HL-60/S4 (cell line): ENCODE results near the gene FGD5.

ENCODE experiments used
- in situ Hi-C: fragments of 300-500 bp; cut with MboI; formaldehyde crosslinking; loops from 2 replicates; pipeline ENCODE4 v1.14.3; 2022; ENCODE audit warnings: low sequenced_read_pairs

The FGD5 gene

DNA sequence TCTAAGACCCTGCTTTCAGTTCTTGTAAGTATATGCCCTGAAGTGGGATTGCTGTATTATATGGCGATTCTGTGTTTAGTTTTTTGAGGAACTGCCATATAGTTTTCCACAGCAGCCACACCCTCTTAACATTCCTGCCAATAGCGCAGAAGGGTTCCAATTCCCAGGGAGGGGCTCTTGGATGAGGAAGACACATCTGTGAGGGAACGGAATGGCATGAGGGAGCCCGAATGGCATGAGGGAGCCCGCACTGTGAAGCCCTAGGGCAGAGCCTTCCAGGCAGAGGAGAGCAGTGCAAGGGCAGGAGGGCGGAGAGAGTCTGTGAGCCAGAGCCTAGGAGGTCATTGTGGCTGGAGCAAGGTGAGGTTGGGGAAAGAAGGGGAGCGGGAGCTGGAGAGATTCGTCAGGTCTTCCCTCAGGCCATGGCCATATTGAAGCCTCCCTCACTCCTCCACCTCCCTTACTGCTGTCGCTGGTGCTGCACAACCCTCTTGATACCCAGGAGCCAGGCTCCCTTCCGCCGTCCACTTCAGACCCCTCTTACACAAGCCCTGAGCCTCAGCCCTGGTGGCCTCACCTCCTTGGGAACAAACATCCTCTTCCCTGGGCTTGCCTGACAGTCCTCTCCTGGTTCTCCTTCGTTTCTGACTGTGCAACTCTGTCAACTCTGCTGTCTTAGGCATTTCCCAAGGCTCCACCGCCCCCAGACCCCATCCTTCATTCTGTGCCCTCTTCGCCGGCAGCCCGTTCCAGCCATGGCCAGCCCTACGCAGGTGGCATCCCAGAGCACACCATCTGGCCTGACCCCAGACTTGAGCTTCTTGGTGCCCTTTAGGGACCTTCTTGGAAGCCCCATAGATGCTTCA lies 51.4 kb downstream of the FGD5 start:
- in situ Hi-C loops = no loop called here

DNA sequence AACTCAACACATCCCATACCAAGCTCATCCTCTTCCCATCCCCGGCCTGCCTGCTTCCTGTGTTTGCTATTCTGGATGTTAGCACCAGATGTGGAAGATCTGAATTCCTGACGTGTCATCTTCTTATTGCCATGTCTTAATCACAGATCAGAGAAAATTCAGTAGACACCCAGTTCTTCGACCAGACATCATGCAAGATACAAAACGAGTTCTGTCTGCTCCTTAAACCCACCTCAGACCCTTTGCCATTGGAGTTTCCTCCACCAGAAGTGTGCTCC lies 52.0 kb downstream of the FGD5 start:
- in situ Hi-C loops = no loop called here

DNA sequence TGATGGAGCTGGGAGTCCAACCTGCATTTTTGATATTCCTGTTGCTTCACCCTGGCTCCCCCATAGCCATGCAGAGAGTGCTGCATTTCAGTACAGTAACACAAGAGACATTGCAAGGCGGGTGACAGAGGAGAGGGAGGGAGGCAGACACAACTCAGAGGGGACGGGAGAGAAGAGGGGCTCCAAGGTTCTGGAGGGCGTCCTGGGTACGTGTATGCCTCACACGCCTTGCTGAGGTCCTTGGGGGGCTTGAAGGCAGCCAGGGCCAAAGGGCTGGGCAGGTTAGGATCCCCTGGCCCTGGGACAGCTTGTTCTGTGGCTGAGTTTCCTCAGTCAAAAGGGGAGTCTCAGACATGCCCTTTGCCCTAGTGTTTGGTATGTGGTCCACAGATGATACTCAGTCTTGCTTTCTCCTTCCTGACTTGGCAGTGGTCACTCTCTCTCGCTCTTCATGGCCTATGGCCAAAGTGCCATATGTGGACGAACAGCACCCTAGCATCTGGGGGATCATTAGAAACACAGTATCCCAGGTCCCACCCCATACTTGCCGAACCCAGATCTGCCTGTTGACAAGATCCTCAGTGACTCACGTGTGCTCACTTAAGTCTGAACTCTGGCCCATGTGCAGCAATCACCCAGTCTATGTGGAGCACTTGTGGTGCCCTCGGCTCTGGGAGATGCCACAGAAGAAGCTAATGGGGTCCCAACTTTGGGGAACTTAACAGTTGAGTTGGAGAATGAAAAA lies 52.9 kb downstream of the FGD5 start:
- in situ Hi-C loops = no loop called here

DNA sequence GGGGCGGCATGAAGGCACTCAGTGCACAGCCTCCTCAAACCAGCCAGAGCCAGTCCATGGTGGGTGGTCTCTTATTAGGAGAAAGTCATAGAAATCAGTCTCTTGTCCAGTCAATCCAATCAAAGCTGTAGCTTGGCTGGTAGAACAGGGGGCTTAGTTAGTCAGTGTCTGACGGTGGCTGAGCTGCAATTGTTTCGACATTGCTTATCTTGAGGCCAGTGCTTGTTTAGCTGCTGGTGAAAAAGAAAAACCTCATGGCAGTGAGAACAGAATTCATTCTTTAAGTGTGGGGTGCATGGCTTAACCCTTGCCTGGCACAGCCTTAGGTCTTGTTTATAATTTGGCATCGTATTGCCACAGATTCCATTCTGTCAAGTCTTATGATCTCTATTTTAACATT lies 53.9 kb downstream of the FGD5 start:
- in situ Hi-C loops = no loop called here

DNA sequence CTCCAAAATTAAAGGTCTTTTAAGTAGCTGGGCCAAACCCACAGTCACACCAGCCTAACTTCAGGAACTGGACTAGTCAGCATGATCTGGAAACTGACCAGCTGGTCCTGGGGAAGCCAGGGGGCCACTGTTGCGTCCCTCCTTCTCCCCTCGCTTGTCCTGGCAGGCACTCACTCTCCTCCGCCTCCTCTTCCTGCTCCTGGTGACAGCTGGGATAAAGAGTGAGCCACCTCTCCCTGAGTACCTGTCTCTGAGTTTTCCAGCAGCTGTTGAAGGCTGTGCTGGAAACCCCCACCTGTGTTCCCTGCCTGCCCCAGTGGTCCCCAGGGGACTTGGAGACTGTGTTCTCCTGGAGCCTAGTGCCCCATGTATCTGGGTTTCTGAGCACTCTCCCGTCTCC lies 56.0 kb downstream of the FGD5 start:
- in situ Hi-C loops = no loop called here

DNA sequence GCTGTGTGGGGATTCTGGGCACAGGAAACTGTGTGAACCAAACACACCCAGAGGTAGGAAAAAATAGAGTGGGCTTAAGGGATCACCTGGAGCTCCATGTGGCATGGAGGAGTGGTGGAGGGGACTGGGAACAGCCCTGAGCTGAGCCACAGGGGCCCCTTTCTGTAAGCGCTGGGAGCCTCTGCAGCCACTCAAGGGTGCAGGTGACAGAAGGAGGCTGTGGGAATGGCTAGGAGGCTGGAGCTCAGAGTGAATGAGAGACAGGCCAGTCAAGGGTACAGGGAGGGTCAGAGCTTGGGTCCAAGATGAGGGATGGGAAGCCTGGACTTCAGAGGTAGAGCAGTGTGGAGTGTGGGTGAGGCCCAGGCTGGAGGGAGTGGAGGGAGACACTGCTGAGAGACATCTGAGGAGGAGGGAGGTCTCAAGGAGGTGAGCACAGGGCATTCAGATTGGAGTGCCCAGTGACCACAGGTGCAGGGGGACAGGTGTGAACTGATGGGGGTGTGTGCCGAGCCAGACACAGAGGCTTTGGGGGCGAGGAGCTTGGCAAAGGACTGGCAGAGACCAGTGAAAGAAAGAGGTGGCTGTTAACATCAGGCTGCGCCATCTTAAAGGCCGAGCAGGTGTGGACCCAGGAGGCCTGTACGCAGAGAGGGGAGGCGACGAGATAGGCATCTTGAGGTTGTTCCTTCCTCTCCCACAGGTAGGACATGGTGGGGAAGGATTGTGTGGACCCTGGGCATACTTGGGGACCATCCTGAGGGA lies 56.8 kb downstream of the FGD5 start:
- in situ Hi-C loops = no loop called here

DNA sequence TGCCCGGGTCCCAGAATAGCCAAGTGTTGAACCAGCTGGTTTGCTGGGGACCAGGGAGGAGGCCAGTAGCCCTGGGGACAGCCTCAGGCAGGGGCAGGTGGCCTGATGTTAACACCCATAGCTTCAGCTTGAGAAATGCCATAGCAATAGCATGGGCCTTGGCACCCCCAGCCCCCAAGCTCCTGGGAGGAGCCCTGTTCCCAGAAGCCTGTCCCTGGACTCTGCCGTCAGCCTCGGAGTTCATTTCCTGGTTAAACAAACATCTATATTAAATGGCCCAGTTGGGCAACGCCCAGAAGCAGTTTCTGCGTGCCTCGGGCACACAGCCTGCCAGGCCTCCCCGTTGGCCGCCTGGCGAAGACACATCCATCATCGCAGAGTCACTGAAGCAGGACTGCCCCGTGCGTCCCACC lies 58.2 kb downstream of the FGD5 start:
- in situ Hi-C loops = no loop called here

DNA sequence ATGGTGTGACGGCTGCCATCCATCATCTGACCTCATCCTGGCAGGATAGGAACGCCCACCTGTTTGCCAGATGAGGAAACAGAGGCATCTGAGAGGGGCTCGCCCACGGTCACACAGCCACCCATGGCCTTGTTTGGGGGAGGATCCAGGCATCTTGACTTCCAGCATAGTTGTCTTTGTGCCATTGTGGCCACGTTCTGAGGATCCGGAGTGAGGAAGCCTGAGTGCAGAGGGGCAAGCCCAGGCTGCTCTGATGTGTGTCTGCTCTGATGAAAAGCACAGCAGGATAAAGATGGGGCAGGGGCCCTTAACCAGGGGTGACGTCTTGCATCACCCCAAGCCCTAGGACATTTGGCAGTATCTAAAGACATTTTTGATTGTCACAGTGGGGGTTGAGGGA lies 58.7 kb downstream of the FGD5 start:
- in situ Hi-C loops = no loop called here

DNA sequence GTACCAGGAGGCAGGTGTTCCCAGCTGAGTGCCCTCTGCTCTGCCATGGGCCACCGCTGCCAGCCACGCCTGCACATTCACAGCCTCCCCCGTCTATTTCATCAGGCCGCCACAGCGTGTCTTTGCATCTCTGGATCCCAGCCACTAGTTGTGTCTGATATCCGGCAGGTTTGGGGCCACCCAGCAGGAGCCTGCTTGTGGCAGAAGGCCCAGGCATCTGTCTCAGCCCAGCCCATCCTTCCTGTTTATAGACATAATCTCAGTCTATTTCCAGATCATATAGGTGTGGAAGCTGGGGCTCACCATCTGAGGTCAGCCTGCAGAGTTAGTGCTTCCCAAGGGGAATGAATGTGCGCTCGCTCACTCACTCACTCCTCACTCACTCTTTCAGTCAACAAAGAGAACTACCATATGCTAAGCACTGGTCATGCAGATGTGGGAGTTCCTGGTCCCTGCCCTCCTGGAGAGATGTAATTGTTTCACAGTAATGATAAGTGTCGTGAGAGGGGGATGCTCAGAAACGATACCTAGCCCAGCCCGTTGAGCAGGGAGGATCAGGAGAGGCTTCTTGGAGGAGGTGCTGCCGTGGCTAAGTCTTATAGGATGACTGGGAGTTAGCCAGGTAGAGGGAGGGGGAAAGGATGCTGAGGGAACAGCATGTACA lies 60.6 kb downstream of the FGD5 start:
- in situ Hi-C loops = no loop called here

DNA sequence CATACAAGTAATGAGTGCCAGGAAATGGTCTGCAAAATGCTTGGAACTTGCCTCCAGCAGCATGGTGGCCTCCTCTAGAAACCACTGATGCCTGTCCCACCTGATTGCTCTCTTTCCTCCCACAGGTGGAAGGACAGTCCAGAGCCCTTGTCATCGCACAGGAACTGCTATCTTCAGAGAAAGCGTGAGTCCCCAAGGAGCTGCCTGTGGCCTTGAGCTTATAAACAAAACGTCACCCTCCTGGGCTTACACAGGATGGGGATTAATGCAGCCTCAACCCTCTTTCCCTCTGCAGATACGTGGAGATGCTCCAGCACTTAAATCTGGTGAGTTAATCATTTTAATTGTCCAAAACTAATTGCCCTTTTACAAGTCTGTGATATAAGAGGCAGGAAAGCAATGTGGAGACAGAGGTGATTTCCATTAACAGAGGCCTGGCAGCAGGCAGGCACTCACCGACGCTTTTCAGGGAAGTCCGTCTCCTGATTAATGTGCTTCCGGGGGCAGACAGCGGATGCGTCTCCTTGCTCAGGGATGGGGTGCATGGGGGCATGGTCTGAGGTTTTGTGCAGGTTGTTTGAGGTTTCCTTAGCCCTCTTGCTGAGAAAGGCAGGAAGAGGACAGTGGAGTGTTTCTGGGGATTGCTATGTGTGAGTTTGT lies 61.8 kb downstream of the FGD5 start:
- in situ Hi-C loops = no loop called here

DNA sequence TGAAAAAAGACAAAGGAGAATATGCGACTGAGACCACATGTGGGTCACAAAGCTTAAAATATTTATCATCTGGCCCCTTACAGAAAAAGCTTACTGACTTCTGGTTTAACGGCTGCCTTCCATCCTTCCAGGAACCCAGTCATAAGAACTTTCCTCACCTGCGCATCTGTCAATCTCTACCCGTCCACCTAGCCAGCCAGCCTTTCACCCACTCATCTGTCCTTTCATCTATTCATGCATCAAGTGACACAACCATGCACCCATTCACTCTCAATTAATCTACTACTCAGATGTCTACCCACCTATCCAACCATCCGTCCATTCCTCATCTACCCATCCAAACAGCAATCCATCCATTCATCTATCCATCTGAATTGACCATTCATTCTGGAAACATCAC lies 64.5 kb downstream of the FGD5 start:
- in situ Hi-C loops = no loop called here

DNA sequence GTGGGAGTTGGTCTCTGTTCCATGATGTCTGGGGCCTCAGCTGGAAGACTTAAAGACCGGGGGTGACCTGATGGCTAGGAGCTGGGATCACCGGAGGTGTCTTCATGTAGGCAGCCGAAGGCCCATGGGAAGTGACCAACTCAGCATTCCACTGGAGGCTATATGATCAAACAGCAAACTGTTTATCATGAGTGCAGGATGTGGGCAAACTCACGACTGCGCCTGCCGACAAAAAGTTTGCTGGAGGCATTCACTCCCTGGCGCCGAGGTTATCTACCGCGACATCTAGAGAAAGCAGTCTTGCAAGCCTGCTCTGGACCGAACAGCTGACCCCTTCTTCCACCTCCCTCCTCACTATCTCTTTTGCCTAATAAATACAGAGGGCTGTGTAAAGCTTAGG lies 65.9 kb downstream of the FGD5 start:
- in situ Hi-C loops = no loop called here

DNA sequence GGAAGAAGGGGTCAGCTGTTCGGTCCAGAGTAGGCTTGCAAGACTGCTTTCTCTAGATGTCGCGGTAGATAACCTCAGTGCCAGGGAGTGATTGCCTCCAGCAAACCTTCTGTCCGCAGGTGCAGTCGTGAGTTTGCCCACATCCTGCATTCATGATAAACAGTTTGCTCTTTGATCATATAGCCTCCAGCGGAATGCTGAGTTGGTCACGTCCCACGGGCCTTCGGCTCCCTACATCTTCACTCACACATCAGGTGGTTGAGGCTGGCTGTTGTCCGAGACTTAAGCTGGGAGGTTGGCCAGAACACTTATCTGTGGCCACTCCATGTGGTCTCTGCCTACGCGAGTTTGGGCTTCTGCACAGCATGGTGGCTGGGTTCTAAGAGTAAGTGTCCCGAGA lies 66.5 kb downstream of the FGD5 start:
- in situ Hi-C loops = no loop called here

DNA sequence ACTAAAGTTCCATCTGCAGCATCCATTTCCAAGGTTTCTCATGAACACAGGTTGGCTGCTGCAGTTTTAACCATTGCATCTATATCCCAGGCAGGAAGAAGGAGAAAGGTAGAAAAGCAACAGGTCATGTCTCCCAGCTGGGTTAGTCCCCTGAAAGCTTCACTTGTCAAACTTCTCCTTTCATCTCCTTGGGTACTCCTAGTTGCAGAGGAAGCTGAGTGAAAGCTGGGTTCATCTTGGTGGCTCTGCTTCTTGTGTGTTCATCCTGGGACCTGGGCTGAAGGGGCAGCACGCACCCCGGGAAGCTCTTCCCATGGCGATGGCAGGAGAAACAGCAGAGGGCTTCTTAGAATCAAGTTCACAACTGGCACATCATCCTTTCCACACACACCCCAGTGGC lies 67.3 kb downstream of the FGD5 start:
- in situ Hi-C loops = no loop called here

DNA sequence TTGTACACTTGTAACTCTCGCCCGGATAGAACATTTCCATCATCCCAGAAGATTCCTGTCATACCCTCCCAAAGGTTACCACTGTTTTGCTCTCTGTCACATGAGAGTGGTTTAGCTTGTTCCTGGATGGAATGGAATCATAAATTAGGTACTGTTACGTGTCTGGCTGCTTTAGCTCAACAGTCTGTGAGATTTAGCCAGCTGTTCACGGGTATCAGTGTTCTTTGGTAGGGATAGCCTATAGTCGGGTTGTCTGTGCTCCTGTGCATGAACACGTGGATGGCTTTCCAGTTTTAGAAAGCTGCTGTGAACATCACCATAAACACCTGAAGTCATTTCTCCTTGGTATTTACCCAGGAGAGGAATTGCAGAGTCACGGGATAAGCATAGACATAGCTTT lies 70.4 kb downstream of the FGD5 start:
- in situ Hi-C loops = no loop called here

DNA sequence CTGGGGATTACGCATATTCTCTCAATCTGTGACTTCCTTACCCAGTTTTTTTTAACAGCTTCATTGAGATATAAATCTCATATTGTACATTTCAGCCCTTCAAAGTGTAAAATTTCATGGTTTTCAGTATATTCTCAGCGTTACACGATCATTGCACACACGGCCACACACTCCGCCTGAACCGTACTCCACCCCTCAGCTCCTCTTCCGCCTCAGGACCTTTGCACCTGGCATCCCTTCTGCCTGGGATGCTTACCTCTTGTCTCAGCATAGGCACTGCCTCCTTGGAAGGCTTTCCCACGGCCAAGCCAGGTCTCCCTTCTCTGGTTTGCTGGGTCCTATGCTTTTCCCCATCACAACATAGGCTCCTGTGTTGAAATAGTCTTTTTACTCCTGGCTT lies 71.2 kb downstream of the FGD5 start:
- in situ Hi-C loops = no loop called here

DNA sequence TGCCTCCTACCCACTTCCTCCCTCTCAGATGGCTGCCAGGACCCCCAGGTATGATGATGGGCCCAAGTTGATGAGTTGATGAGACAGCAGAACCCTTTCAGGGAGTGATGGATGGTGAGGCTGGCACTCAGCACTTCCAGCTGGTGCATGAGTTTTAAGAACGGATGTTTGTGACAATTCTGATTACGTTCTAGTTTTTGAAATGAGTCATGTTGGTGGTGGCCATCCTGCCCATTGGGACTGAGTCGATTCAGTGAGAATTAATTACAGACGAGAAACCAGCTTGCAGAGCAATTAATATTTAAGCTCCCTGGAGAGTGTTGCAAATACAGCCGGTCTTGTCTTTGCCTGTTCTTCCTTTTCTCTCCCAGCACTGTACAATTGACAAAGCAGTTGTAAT lies 71.7 kb downstream of the FGD5 start:
- in situ Hi-C loops = no loop called here

DNA sequence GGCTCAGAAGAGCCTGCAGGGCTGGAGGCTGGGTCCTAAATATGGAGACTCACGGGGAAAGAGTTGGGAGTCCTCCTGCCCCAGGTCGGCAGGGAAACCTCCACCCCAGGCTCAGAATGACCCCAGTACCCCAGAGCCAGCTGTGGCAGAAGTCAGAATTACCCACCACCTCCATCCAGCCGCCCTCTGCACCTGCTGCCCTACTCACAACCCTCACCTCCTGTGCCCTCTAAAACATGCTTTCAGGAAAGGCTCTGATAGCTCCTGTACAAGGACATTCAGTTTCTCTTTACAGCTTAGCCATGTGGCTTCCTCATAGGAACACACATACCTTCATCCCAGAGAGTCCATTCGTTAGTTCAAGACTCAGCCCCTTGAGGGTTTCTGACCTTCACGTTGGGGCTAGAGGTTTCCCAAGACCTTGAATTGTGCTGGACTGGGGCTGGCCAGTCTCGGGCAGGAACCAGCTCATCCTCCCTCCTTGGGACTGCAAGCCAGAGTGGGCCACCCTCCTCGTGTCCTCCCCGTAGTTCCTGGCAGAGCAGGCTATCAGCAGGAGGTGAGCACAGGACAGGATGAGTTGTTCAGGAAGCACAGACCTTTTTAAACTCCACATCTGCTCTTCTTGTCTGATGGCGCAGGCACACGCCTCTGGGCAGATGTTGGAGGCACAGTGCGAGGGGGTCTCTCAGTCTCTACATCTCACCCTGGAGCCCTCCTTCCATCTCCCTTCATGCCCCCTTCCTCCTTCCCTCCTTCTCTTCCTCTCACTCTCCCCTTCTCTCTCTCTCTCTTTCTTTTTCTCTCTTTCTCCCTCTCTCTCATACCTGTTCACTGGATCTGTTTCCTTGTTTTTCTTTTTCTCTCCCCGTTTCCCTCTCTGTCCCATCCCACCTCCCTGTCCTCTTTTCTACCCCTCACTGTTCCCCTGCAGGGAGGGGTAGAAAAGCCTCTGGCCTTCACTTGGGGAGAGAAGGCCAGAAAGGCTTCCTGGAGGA lies 72.7 kb downstream of the FGD5 start:
- in situ Hi-C loops = no loop called here

DNA sequence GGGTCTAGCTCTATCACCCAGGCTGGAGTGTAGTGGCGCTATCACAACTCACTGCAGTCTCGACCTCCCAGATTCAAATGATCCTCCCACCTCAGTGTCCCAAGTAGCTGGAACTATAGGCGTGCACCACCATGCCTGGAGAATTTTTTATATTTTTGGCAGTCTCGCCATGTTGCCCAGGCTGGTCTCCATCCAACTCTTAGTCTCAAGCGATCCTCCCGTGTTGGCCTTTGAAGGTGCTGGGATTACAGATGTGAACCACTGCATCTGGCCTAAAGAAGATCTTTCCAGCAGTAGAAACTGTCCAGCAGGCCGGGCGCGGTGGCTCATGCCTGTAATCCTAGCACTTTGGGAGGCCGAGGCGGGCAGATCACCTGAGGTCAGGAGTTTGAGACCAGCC lies 73.5 kb downstream of the FGD5 start:
- in situ Hi-C loops = no loop called here

DNA sequence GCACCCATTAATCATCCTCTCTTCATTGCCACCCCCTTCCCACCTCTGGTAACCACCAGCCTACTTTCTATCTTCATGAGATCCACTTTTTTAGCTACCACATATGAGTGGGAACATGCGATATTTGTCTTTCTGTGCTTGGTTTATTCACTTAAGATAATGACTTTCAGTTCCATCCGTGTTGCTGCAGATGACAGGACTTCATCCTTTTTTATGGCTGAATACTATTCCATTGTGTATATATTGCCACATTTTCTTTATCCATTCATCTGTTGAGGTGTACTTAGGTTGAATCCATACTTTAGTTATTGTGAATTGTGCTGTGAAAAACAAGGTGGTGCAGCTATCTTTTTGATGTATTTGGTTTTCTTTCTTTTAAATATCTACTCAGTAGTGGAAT lies 75.3 kb downstream of the FGD5 start:
- in situ Hi-C loops = no loop called here
